Measurements from ENCODE around the gene SOS2.

- TF ChIP-seq POLR2AphosphoS5 (IDR thresholded peaks at IDR 0.05) (no peak), CTCF (IDR thresholded peaks at IDR 0.05) (no peak), POLR2A (IDR thresholded peaks at IDR 0.05) (no peak)
Measured at GRCh38 chr14:50110323-50111037, 120.9 kb downstream of the SOS2 start.

Data from prostate gland (tissue), 2 donors.